Thoracic aorta endothelial cell (primary cell): Measurements from ENCODE around the gene ZNF345. TPM values are rescaled to one million over a fixed set of nuclear protein-coding genes. Genes with fewer than 3 reads are reported as not detected.

Experiments
- small RNA-seq: library from RNA; depleted of rRNA; stranded (forward); fragments of <200 nt; gene quantifications from one replicate; pipeline ENCODE3, GENCODE V24; 2012
- total RNA-seq: library from RNA; depleted of rRNA; stranded (reverse); fragments of >200 nt; gene quantifications from 2 replicates; pipeline ENCODE4 v1.2.3, GENCODE V29; 2012

The ZNF345 gene
- 3.2 and 4.6 TPM in 2 replicates for total RNA-seq

GRCh38 chr19:36850559-36851442 is at the start of gene ZNF345:
Gene ZNF345, plus strand, starts transcription at chr19:36850876. Its CDS starts 25,955 bp downstream, at chr19:36876831.

DNA sequence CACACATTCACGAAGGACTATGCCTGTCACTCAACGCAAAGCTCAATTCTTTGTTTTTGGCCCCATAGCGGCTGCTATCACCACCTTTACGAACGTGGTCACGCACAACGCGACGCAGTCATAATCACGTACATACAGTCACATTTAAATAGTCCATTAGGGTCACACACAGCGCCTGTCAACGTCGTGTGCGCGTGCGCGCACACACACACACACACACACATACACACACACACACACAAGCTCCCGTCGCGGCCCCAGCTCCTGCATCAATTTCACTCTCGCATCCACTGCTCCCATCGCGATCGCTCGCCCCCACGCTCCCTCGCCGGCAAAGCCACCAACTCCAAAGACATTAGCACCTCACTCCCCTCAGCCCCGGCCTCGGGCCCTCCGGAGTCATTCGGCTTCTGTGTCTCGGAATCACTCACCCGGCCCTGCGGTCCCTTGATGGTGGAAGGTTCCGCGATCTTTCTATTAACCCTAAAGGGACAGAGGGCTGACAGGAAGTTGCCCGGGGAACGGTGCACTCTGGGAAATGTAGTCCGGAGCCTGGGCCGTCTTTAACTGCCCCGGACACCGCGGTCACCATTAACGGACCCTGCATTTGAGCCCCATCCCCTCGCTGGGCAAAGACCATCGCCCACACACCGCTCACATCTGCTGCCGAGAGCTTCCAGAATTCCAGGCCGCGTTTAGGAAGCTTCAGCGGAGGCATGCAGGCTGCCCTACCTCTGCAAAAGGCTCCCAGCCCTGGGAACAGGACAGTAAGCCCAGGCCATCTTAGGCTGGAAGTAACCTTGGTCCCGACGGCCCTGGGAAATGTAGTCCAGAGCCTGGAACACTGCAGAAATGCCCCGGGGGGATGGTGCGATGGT is 12.5 kb upstream of the ZNF345 start, which contains the start of gene ZNF790:
ZNF790 (minus strand) TSS at position 482 of the 878 bp plus-strand sequence. CDS start 12,768 bp downstream, outside the sequence.

DNA sequence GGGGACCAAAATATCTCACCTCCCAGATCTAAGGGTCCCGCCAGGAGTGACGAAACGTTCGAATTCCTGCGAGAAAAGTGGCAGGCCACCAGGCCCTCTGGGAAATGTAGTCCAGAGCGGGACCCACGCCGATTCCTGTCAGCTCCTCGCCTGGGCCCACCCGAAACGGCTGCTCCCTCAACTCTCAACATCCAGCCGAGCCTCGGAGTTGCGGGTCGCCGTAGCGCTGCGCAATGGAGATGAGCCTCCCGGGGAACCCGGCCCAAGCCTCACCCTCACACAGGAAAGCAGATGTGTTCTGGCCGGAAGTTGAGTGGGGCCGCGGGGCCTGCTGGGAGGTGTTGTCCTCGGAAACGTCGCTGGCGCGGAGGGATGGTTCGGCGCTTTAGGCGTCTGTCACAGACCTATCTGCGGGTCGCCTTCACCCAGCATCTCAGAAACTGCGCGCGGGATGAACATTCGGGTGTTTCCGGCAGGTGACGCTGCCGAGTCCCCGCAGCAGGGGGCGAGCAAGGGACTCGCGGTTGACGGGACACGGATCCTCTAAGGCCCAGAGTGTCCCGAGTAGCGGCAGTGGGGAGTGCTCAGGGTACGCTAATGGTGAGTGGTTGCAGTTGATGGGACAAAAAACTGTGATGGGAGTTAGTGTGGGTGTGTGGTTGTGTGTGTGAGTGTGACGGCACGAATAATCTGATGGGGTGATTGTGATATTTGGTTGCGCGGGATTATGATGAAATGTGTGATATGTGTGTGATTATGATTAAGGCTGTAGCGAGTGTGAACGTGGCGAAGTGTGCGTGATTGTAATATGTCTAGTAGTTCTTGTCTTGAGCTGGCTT is 65.5 kb downstream of the ZNF345 start, which contains the start of the genes ZNF568 and ZNF829:
ZNF568 (plus strand) TSS at position 341 of the 839 bp plus-strand sequence. CDS start 6,439 bp downstream, outside the sequence.
ZNF829 (minus strand) TSS at position 300 of the 839 bp plus-strand sequence. CDS start 1,124 bp downstream, outside the sequence.

Small RNA genes lying within 50 kb of the gene (small RNA-seq; reads per million reads assigned to genes)
- gene RF00019 = not detected

Other genes with a start within 250 kb of the ZNF345 start
- gene ZNF382, start 245.6 kb upstream of the ZNF345 start, total RNA-seq = 6.5 and 6.9 TPM in 2 replicates
- 7.7 and 9.3 TPM in 2 replicates for gene ZNF461, start 184.0 kb upstream of the ZNF345 start, total RNA-seq
- 7.6 and 8.0 TPM in 2 replicates for gene ZNF567, start 163.3 kb upstream of the ZNF345 start, total RNA-seq
- 4.7 and 5.5 TPM in 2 replicates for gene ZNF850, start 78.1 kb upstream of the ZNF345 start, total RNA-seq
- gene ZNF790, start 12.5 kb upstream of the ZNF345 start, total RNA-seq = 6.2 and 7.4 TPM in 2 replicates
- 2.0 and 2.5 TPM in 2 replicates for gene ZNF829, start 65.4 kb downstream of the ZNF345 start, total RNA-seq
- 5.7 and 6.4 TPM in 2 replicates for gene ZNF568, start 65.5 kb downstream of the ZNF345 start, total RNA-seq
- 4.8 and 5.6 TPM in 2 replicates for gene ZNF420, start 227.6 kb downstream of the ZNF345 start, total RNA-seq